Adrenal gland (tissue), 12 donors: ENCODE data around the gene RECK. TPM values are rescaled to one million over a fixed set of nuclear protein-coding genes. Genes with fewer than 3 reads are reported as not detected.

Experiments
- DNase-seq, 7 donors: peaks; one replicate each; pipeline ENCODE4 v3.0.0-alpha.2; 2019 to 2020
- H3K27ac ChIP-seq, 5 donors: fragments of 200-600 bp; sonication (generic) in 4 of 5; 1 replicate in 3 of 5; 2 replicates in 2 of 5; pipeline versions ENCODE4 v1.5.1 to v1.8.0; 2016 to 2020; ENCODE audit warnings: mild to moderate bottlenecking in 1 of 5
- H3K27me3 ChIP-seq: fragments of 200-600 bp; 2 replicates; pipeline ENCODE4 v1.8.0; 2021
- H3K36me3 ChIP-seq, 2 donors: fragments of 200-600 bp; replicated peaks in 1 of 2; 1 replicate in 1 of 2; 2 replicates in 1 of 2; pipeline versions ENCODE4 v1.5.1 to v1.8.0; 2018 to 2022
- H3K4me1 ChIP-seq, 2 donors: fragments of 200-600 bp; replicated peaks in 1 of 2; 1 replicate in 1 of 2; 2 replicates in 1 of 2; pipeline versions ENCODE4 v1.5.1 to v1.8.0; 2018 to 2021
- H3K4me3 ChIP-seq, 4 donors: fragments of 200-600 bp; sonication (generic) in 3 of 4; one replicate each; pipeline ENCODE4 v1.5.1; 2016 to 2018
- H3K9me3 ChIP-seq, 3 donors: fragments of 200-600 bp; sonication (generic) in 1 of 3; replicated peaks in 1 of 3; 1 replicate in 2 of 3; 2 replicates in 1 of 3; pipeline versions ENCODE4 v1.5.1 to v1.8.0; 2016 to 2021
- POLR2A ChIP-seq, 2 donors: fragments of 450-650 bp; IDR thresholded peaks; one replicate each; pipeline ENCODE4 v1.6.1; 2017; ENCODE audit warnings: antibody characterized with exemption in 2 of 2, mild to moderate bottlenecking in 2 of 2, moderate library complexity in 1 of 2
- WGBS, 4 donors: extraction: QIAGEN DNeasy Blood & Tissue Kit in 2 of 4; methylation state at CpG; one replicate each; pipeline versions ENCODE4 v1.1.5 to v1.1.7; 2013 to 2017; 5-methylcytosine and 5-hydroxymethylcytosine counted together
- intact Hi-C, 2 donors: fragments of 100-400 bp; cut with DNase I; formaldehyde crosslinking; loops; one replicate each; pipeline versions ENCODE4 v1.14.1 to v1.15.0; 2022 to 2023
- polyA plus RNA-seq, 3 donors: library from polyadenylated mRNA; stranded (reverse); fragments of 200-250 nt in 2 of 3; fragments of 350-450 nt in 1 of 3; fragmentation: Illumina TruSeq in 1 of 3; extraction: RNeasy Lipid Tissue Mini Kit (QIAGEN cat#74804) in 1 of 3; gene quantifications; one replicate each; pipeline ENCODE4 v1.2.3, GENCODE V29; 2013 to 2014
- total RNA-seq, 9 donors: library from RNA; depleted of rRNA in 4 of 9; stranded (reverse); fragments of >200 nt in 4 of 9; fragments of 120-200 nt in 1 of 9; fragmentation: NEBNext Ultra II Directional in 1 of 9; extraction: Animal tissue kit (Norgen Biotek cat#: 25700) in 1 of 9; gene quantifications; one replicate each; pipeline versions ENCODE4 v1.1.0 to v1.2.4, GENCODE V29; 2013 to 2023
- TF ChIP-seq, protein P1 (sequence below), 6 experiments: fragments of 450-650 bp in 4 of 6; fragments of 200-600 bp in 2 of 6; sonication (generic) in 1 of 6; IDR thresholded peaks; 1 replicate in 5 of 6; 2 replicates in 1 of 6; pipeline versions ENCODE4 v1.5.1 to v1.8.0; 2016 to 2021; ENCODE audit warnings: antibody characterized with exemption in 6 of 6, mild to moderate bottlenecking in 2 of 6, moderate library complexity in 1 of 6
- donor health status: healthy with polysubstance abuse.
- donor health status: Bipolar disorder and iron deficiency.
- donor health status: DM: yes; HTN: yes; CAD: no.
- donor health status: DM: no; HTN: no; CAD: no.
- donor health status: DM: no; HTN: no; CAD: no.
- donor health status: DM: yes; HTN: yes; CAD: no.

RECK gene
- total and polyA plus RNA-seq, 12 donors = 4.1 to 15.8 (median 9.6) TPM

DNA sequence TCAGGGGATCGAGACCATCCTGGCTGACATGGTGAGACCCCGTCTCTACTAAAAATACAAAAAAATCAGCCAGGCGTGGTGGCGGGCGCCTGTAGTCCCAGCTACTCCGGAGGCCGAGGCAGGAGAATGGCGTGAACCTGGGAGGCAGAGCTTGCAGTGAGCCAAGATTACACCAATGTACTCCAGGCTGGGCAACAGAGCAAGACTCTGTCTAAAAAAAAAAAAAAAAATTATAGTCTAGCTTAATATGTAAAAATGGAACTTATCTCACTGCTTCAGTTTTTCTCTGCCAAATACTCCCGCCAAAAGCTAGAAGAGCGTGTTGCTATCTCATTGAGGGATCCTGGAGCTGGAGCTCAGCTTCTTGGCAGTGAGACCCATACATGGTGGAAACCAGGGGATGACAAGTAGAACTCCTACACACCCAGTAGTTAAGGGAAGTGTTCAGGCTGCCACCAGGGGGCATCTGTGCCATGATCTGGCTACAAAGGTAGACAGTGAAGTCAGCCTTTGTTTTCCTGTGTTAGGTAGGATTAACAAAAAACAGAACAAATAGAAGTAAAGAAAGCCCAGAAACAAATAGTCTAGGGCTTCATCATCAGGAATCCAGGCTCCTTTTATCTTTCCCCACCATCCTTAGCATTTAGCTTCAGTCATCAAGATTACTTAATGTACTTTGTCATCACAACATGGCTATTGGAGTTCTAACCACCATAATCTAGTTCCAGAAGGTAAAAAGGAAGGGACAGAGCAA lies 66.2 kb downstream of the RECK start:
- intact Hi-C loops = loop anchor here in 1 of 2 donors (2.0 kb wide), 1 partner anchor 64 kb away; no protein-coding TSS in a partner anchor
- Histone ChIP-seq H3K4me1 (no peaks in the 10 kb centered on the region), H3K4me3 (no peak overlapping the region), H3K27me3 (no peaks in the 10 kb centered on the region), H3K36me3 (no peaks in the 10 kb centered on the region), H3K9me3 (no peaks in the 10 kb centered on the region), H3K27ac (peak overlapping the region in 2 of 5 donors; percentile 31 to 50)
- WGBS, 4 donors = 73 to 78% (median 75%) methylated on average over 10 of the region's 10 CpGs
- DNase-seq = peak; percentile 80 to 95 (median 81)
- TF ChIP-seq, protein P1, sequence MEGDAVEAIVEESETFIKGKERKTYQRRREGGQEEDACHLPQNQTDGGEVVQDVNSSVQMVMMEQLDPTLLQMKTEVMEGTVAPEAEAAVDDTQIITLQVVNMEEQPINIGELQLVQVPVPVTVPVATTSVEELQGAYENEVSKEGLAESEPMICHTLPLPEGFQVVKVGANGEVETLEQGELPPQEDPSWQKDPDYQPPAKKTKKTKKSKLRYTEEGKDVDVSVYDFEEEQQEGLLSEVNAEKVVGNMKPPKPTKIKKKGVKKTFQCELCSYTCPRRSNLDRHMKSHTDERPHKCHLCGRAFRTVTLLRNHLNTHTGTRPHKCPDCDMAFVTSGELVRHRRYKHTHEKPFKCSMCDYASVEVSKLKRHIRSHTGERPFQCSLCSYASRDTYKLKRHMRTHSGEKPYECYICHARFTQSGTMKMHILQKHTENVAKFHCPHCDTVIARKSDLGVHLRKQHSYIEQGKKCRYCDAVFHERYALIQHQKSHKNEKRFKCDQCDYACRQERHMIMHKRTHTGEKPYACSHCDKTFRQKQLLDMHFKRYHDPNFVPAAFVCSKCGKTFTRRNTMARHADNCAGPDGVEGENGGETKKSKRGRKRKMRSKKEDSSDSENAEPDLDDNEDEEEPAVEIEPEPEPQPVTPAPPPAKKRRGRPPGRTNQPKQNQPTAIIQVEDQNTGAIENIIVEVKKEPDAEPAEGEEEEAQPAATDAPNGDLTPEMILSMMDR (IDR thresholded peaks at IDR 0.05) = peak; percentile 69 to 88 (median 77)
- no peak for TF ChIP-seq POLR2A (IDR thresholded peaks at IDR 0.05)

DNA sequence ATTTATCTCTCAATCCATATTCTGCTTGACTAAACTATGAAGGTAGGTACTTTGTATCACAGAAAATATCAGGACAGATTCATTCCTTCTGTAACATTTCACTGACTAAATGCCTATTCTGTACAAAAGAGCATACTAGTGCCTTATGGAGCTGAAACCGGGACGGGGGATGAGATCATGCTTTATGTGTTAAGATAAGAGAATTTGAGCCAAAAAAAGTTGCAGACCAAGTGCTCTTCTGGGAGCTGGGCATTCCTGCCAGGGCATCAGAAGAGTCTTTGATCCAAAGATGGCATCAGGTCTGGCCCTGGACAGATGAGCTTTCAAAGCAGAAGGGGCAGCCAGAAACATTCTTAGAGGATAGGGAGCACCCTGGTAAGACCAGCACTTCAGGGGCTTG lies 72.4 kb downstream of the RECK start:
- H3K36me3 ChIP-seq = no peaks in the 10 kb centered on the region
- TF ChIP-seq, protein P1 (IDR thresholded peaks at IDR 0.05) = no peak
- TF ChIP-seq POLR2A (IDR thresholded peaks at IDR 0.05) = no peak
- WGBS, 4 donors = 63 to 86% (median 79%) methylated on average over 2 of the region's 2 CpGs
- no peak overlapping the region for H3K27ac ChIP-seq
- intact Hi-C loops = no loop called here
- no peak for DNase-seq
- H3K4me3 ChIP-seq = no peak overlapping the region
- H3K27me3 ChIP-seq = no peaks in the 10 kb centered on the region
- H3K4me1 ChIP-seq = no peaks in the 10 kb centered on the region
- H3K9me3 ChIP-seq = no peaks in the 10 kb centered on the region

DNA sequence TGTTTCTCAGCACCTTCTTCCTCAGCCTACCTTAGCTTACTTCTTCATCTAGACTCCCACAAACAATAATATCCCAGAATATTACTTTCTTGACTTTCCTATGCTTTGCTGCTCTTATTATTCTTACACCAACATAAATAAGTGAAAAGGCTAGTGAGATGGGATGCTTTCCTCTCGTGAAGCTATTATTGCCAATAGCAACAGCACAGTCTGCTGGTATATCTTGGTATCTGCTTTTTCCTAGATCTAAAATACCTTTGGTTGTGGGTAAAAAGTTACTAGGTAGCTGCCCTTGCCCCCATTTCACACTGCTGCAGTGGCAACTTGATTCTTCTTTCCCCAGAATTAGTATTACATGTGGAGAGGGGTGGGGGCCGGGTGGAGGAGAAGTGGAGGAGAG lies 73.7 kb downstream of the RECK start:
- 65 to 95% (median 92%) methylated on average over 2 of the region's 2 CpGs for WGBS, 4 donors
- Histone ChIP-seq H3K4me3 (no peak overlapping the region), H3K27ac (no peak overlapping the region), H3K27me3 (no peaks in the 10 kb centered on the region), H3K4me1 (no peaks in the 10 kb centered on the region), H3K9me3 (no peaks in the 10 kb centered on the region), H3K36me3 (no peaks in the 10 kb centered on the region)
- TF ChIP-seq, protein P1 (IDR thresholded peaks at IDR 0.05) = no peak
- TF ChIP-seq POLR2A (IDR thresholded peaks at IDR 0.05) = no peak
- intact Hi-C loops = no loop called here
- no peak for DNase-seq

DNA sequence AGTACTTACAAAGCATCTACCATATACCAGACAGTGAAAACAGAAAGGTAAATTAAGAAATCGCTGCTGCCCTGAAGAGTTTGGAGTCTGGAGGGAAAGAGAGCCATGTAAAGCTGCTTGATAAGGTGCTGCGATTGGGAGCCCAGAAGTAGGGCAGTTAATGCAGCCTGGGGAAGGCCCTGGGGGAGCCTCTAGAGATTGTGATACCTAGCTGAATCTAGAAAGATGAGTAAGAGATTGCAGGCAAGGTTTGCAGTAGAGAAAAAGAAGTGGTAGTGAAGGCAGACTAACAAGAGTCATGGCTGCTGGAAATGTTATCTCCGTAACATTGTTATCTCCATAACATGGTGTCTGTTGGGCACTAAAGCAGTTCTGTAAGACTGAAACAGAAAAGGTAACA lies 75.8 kb downstream of the RECK start:
- 91 to 98% (median 93%) methylated on average over 3 of the region's 3 CpGs for WGBS, 4 donors

More for the DNA sequence above, 75.8 kb downstream of the RECK start:
- Histone ChIP-seq H3K36me3 (no peaks in the 10 kb centered on the region), H3K4me1 (no peaks in the 10 kb centered on the region), H3K4me3 (no peak overlapping the region), H3K27ac (no peak overlapping the region), H3K27me3 (no peaks in the 10 kb centered on the region), H3K9me3 (no peaks in the 10 kb centered on the region)
- intact Hi-C loops = no loop called here
- no peak for TF ChIP-seq POLR2A (IDR thresholded peaks at IDR 0.05)
- TF ChIP-seq, protein P1 (IDR thresholded peaks at IDR 0.05) = no peak
- no peak for DNase-seq
